22Rv1 (cell line): Measurements from ENCODE around the gene HGS.

Experiments used
- ZFX ChIP-seq: fragments of 450-650 bp; IDR thresholded peaks from 2 replicates; pipeline ENCODE4 v1.6.1; 2017; ENCODE audit warnings: antibody characterized with exemption, borderline replicate concordance
- TF ChIP-seq, protein P1 (sequence below): fragments of 450-650 bp; IDR thresholded peaks from 2 replicates; pipeline ENCODE4 v1.5.1; 2017; ENCODE audit warnings: mild to moderate bottlenecking

DNA sequence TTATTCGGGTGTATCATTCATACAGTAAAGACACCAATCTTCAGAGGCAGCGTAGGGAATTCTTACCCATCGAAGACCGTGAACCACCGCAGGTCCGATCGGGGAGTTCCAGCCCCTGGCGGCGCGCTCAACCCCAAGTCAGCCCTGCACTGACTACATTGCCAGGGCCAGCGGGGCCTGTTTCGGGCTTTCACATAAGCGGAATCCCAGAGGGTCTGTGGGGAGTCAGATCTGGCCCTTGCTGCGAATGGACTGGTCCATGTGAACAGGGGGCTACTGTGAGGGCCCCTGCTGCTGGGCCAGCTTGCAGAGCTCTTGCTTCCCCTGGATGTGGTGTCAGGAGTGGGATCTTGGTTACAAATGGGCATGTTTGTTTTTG is 35.1 kb upstream of the HGS start:
- TF ChIP-seq, protein P1, sequence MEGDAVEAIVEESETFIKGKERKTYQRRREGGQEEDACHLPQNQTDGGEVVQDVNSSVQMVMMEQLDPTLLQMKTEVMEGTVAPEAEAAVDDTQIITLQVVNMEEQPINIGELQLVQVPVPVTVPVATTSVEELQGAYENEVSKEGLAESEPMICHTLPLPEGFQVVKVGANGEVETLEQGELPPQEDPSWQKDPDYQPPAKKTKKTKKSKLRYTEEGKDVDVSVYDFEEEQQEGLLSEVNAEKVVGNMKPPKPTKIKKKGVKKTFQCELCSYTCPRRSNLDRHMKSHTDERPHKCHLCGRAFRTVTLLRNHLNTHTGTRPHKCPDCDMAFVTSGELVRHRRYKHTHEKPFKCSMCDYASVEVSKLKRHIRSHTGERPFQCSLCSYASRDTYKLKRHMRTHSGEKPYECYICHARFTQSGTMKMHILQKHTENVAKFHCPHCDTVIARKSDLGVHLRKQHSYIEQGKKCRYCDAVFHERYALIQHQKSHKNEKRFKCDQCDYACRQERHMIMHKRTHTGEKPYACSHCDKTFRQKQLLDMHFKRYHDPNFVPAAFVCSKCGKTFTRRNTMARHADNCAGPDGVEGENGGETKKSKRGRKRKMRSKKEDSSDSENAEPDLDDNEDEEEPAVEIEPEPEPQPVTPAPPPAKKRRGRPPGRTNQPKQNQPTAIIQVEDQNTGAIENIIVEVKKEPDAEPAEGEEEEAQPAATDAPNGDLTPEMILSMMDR: no peak
- no peak for TF ChIP-seq ZFX
